CD4-positive, alpha-beta T cell treated with Interleukin-4 for 4 hours (primary cell): ENCODE measurements around the gene TTC4.

Experiments
- DNase-seq: peaks from one replicate; pipeline ENCODE4 v3.0.0-alpha.2; 2020

The TTC4 gene

GRCh38 chr1:54715493-54716298 is at the start of gene TTC4:
Gene TTC4 (plus strand): TSS chr1:54715861. CDS start chr1:54715909, 48 bp downstream.
- peak; percentile 79 for DNase-seq

- no peak for DNase-seq
These were observed 49.3 kb upstream of the TTC4 start for GRCh38 chr1:54666333-54666732.

- DNase-seq: no peak
These were observed 47.9 kb upstream of the TTC4 start for GRCh38 chr1:54667797-54668196.

- no peak for DNase-seq
These were observed 47.1 kb upstream of the TTC4 start for GRCh38 chr1:54668567-54668966.

GRCh38 chr1:54671985-54672608 is 43.6 kb upstream of the TTC4 start:
- DNase-seq: peak; percentile 62

GRCh38 chr1:54678776-54679643 is 36.7 kb upstream of the TTC4 start:
- no peak for DNase-seq

GRCh38 chr1:54679706-54680105 is 36.0 kb upstream of the TTC4 start:
- no peak for DNase-seq

GRCh38 chr1:54680387-54680786 is 35.3 kb upstream of the TTC4 start:
- no peak for DNase-seq

GRCh38 chr1:54681358-54681757 is 34.3 kb upstream of the TTC4 start:
- DNase-seq: peak; percentile 10

GRCh38 chr1:54683453-54683852 is 32.2 kb upstream of the TTC4 start:
- DNase-seq: no peak

GRCh38 chr1:54685335-54685905 is 30.2 kb upstream of the TTC4 start:
- no peak for DNase-seq

GRCh38 chr1:54686155-54686554 is 29.5 kb upstream of the TTC4 start:
- DNase-seq: no peak

GRCh38 chr1:54694771-54695170 is 20.9 kb upstream of the TTC4 start:
- no peak for DNase-seq

- DNase-seq: no peak
These were observed 20.4 kb upstream of the TTC4 start for GRCh38 chr1:54695221-54695620.

GRCh38 chr1:54695764-54696163 is 19.9 kb upstream of the TTC4 start:
- no peak for DNase-seq

GRCh38 chr1:54696262-54696661 is 19.4 kb upstream of the TTC4 start:
- no peak for DNase-seq

- DNase-seq: no peak
These were observed 17.8 kb upstream of the TTC4 start for GRCh38 chr1:54697896-54698295.

- DNase-seq: no peak
These were observed 17.3 kb upstream of the TTC4 start for GRCh38 chr1:54698346-54698745.

- no peak for DNase-seq
These were observed 15.6 kb upstream of the TTC4 start for GRCh38 chr1:54699936-54700525.

GRCh38 chr1:54701066-54701465 is 14.6 kb upstream of the TTC4 start:
- no peak for DNase-seq

- no peak for DNase-seq
These were observed 13.7 kb upstream of the TTC4 start for GRCh38 chr1:54701996-54702395.

- no peak for DNase-seq
These were observed 12.2 kb upstream of the TTC4 start for GRCh38 chr1:54703471-54703870.

- no peak for DNase-seq
These were observed 10.5 kb upstream of the TTC4 start for GRCh38 chr1:54705153-54705552.
